Duodenal mucosa (tissue), 2 donors: Measurements from ENCODE around the gene PLCH2.
"Not testable (repeated sequence)": the region's sequence is repeated elsewhere in the genome, so short reads cannot be mapped to it uniquely, and the experiment has no call there.

Experiments
- H3K27ac ChIP-seq: one replicate; pipeline ENCODE4 v1.7.0; 2013; ENCODE audit warnings: low read depth, low read length
- H3K27me3 ChIP-seq, 2 donors: one replicate each; pipeline ENCODE4 v1.7.0; 2013; ENCODE audit warnings: low read length in 2 of 2, control low read depth in 1 of 2; ENCODE audit not compliant: insufficient read depth in 2 of 2, control insufficient read depth in 1 of 2
- H3K36me3 ChIP-seq, 2 donors: one replicate each; pipeline ENCODE4 v1.7.0; 2013; ENCODE audit warnings: low read length in 2 of 2, control low read depth in 1 of 2; ENCODE audit not compliant: insufficient read depth in 2 of 2, control insufficient read depth in 1 of 2
- H3K4me1 ChIP-seq, 2 donors: one replicate each; pipeline ENCODE4 v1.7.0; 2013; ENCODE audit warnings: low read length in 2 of 2, control low read depth in 1 of 2; ENCODE audit not compliant: insufficient read depth in 2 of 2, control insufficient read depth in 1 of 2
- H3K4me3 ChIP-seq, 2 donors: one replicate each; pipeline ENCODE4 v1.7.0; 2013; ENCODE audit warnings: low read length in 2 of 2, low read depth in 1 of 2
- H3K9ac ChIP-seq, 2 donors: one replicate each; pipeline ENCODE4 v1.7.0; 2013; ENCODE audit warnings: low read length in 2 of 2, low read depth in 1 of 2
- H3K9me3 ChIP-seq, 2 donors: one replicate each; pipeline ENCODE4 v1.7.0; 2013; ENCODE audit warnings: low read length in 2 of 2, control low read depth in 1 of 2; ENCODE audit not compliant: control insufficient read depth in 1 of 2

Gene PLCH2

GRCh38 chr1:2546515-2547209 is 70.6 kb downstream of the PLCH2 start:
- Histone ChIP-seq H3K27me3 (no peaks in the 10 kb centered on the region), H3K9me3 (no peaks in the 10 kb centered on the region), H3K9ac (peak overlapping the region; percentile 77 to 82), H3K27ac (peak overlapping the region; percentile 98), H3K4me3 (peak overlapping the region; percentile 69 to 74), H3K36me3 (no peaks in the 10 kb centered on the region), H3K4me1 (peaks cover 33 to 63% of the 10 kb centered on the region in 2 donors)

GRCh38 chr1:2547210-2548067 is 71.3 kb downstream of the PLCH2 start:
- no peaks in the 10 kb centered on the region for H3K9me3 ChIP-seq
- peak overlapping the region; percentile 69 to 74 for H3K4me3 ChIP-seq
- H3K27ac ChIP-seq: peak overlapping the region; percentile 98
- peaks cover 33 to 56% of the 10 kb centered on the region in 2 donors for H3K4me1 ChIP-seq
- no peaks in the 10 kb centered on the region for H3K27me3 ChIP-seq
- peak overlapping the region; percentile 77 to 82 for H3K9ac ChIP-seq
- no peaks in the 10 kb centered on the region for H3K36me3 ChIP-seq

DNA sequence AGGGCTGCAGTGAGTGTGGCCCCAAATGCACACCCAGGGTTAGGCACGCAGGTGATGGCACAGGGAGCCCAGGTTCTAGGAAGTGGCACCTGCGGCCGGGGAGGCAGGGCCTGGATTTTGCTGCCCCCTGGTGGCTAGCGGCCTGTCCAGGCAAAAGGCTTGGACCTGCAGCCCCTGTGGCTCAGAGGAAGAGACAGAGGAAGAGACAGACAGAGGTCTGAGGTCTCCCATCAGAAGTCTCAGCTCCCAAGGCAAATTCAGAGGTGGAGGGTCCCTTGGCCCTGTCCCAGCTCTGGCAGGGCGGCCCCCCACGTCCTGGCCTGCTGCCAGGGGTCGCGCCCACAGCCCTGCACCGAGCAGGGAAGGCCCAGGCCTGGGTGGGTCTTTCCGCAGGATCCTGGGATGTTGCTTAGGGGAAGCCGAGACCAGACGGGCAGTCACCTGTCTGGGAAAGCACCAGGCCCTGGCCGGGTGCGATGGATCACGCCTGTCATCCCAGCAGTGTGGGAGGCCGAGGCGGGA is 72.0 kb downstream of the PLCH2 start:
- Histone ChIP-seq H3K9me3 (no peaks in the 10 kb centered on the region), H3K36me3 (no peaks in the 10 kb centered on the region), H3K9ac (peak overlapping the region; percentile 77 to 82), H3K27ac (peak overlapping the region; percentile 98), H3K27me3 (no peaks in the 10 kb centered on the region), H3K4me1 (peaks cover 33 to 53% of the 10 kb centered on the region in 2 donors), H3K4me3 (peak overlapping the region; percentile 69 to 74)

DNA sequence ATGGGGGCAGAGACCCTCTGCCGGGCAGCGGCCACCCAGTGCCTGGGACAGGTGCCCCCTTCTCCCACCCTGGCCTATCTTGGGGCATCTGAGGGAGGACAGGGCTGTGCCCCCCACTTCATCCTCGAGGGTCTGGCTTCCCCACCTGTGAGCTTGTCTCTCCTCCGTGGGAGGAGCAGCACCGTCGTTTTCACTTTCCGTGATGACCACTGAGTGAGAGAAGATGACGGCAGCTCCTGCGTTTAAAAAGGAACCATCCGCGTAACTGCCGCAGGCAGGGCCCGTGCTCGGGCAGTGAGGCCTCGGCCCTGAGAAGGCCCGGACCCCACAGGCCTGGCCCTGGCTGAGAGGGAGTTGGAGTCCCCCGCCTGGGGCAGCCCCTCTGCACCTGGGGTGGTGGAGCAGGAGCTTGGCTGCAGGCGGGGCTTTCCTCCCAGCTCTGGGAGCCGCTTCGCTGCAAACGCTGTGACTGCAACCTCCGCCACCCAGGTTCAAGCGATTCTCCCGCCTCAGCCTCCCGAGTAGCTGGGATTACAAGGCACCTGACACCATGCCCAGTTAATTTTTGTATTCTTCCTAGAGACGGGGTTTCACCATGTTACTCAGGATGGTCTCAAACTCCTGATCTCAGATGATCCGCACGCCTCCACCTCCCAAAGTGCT is 73.4 kb downstream of the PLCH2 start:
- Histone ChIP-seq H3K27ac (peak overlapping the region; percentile 98), H3K9ac (peak overlapping the region; percentile 60 to 82), H3K4me3 (peak overlapping the region; percentile 28 to 40), H3K4me1 (peaks cover 29 to 52% of the 10 kb centered on the region in 2 donors)
- H3K36me3 ChIP-seq, H3K27me3 ChIP-seq, H3K9me3 ChIP-seq: not testable (repeated sequence)

DNA sequence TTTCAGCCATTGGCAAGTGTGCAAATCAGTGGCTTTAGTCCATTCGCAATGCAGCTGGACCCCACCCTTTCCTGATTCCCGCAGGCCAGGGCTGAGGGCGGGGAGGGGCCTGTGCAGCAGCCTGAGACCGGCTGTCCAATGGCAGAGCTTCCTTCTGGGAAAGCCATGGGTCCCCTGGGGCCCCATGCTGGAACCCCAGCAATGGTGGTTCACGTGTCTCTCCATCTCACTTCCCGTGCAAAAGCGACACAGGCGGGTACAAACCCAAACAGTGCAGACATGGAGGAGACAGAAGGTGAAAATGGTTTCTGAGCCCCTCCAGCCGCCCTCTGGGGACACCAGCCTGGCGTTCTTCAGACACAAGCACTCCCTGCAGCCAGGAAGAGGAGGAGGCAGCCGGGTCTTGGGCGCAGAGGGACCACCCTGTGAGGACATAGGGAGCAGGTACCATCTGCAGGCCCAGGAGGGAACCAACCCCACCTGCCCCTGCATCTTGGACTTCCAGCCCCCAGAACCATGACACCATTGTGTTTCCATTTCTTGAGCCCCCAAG is 74.3 kb downstream of the PLCH2 start:
- H3K4me3 ChIP-seq, H3K9me3 ChIP-seq, H3K27ac ChIP-seq, H3K9ac ChIP-seq, H3K36me3 ChIP-seq, H3K27me3 ChIP-seq: not testable (repeated sequence)
- H3K4me1 ChIP-seq: peaks cover 26 to 52% of the 10 kb centered on the region in 2 donors

- not testable (repeated sequence) for H3K9ac ChIP-seq, H3K36me3 ChIP-seq, H3K9me3 ChIP-seq, H3K4me3 ChIP-seq, H3K27me3 ChIP-seq, H3K27ac ChIP-seq
- peaks cover 26 to 50% of the 10 kb centered on the region in 2 donors for H3K4me1 ChIP-seq
Observed at GRCh38 chr1:2551544-2551943, 75.5 kb downstream of the PLCH2 start.

DNA sequence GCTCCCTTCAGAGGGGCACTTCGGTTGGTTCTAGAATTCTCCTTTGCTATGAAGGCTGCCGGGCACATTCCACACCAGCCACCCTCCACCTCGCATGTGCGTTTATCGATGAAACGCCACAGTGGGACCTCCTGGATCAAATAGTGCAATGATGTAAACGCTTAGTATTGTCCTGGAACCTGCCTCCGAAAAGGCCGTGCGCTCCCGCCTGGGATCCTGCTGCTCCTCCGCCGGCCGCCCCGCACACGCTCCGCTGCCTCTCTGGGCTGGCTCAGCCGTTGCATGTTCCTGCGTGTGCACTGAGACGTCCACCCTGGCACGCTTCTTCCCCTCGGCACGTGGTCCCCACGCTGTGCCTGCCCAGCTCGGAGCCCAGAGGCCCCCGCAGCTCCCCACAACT is 76.1 kb downstream of the PLCH2 start:
- no peaks in the 10 kb centered on the region for H3K36me3 ChIP-seq
- peaks cover 26 to 48% of the 10 kb centered on the region in 2 donors for H3K4me1 ChIP-seq
- H3K9me3 ChIP-seq: no peaks in the 10 kb centered on the region
- no peaks in the 10 kb centered on the region for H3K27me3 ChIP-seq
- no peak overlapping the region for H3K4me3 ChIP-seq
- no peak overlapping the region for H3K9ac ChIP-seq
- no peak overlapping the region for H3K27ac ChIP-seq

- H3K4me1 ChIP-seq: peaks cover 24 to 48% of the 10 kb centered on the region in 2 donors
- H3K9me3 ChIP-seq, H3K36me3 ChIP-seq, H3K27me3 ChIP-seq, H3K9ac ChIP-seq, H3K27ac ChIP-seq, H3K4me3 ChIP-seq: not testable (repeated sequence)
Observed at GRCh38 chr1:2553076-2553475, 77.0 kb downstream of the PLCH2 start.

DNA sequence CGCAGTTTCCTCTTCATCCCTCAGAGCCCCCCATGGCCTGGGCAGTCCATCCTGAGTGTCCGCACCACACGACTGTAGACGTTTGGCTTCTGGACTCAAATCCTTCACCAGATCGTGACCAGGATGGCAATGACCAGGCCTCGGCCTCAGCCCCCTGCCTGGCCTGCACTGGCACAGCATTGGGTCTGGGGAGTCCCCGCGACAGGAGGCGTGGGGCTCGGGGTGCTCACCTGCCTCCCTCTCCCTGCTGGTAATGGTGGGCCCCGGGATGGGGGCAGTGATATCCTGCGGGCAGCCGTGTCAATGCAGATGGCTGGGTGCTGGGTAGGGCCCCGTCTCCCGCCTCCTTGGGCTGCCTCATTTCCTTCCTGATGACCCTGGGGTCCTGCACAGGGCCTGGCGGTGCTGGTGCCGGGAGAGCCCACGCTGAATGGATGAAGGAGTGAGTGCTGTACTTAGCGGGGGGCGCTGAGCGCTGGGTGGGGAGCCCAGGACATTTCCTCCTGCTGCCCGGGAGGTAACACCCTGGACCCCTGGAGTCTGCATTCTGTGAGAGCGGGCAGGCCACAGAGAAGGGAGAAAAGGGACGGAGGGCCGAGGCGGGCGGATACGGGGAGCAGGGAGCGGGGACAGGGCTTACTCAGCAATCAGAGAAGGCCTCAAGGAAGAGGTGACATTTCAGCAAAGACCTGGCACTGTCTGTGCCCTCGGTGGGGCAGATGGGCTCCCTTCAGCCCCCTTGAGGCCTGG is 78.0 kb downstream of the PLCH2 start:
- peaks cover 9 to 10% of the 10 kb centered on the region in 2 donors for H3K36me3 ChIP-seq
- peak overlapping the region; percentile 23 to 98 for H3K4me3 ChIP-seq
- no peaks in the 10 kb centered on the region for H3K27me3 ChIP-seq
- no peak overlapping the region for H3K27ac ChIP-seq
- peak overlapping the region; percentile 99 to 100 for H3K9ac ChIP-seq
- peaks cover 27 to 49% of the 10 kb centered on the region in 2 donors for H3K4me1 ChIP-seq
- no peaks in the 10 kb centered on the region for H3K9me3 ChIP-seq
